Stimulated activated CD8-positive, alpha-beta memory T cell treated with anti-CD3 and anti-CD28 coated beads, Interleukin-4, amount 100 ng/mL, for 4 hours (primary cell): ENCODE measurements around the gene CPE.
"Not testable (repeated sequence)": the region's sequence is repeated elsewhere in the genome, so short reads cannot be mapped to it uniquely, and the experiment has no call there.

Experiments
- DNase-seq, 2 donors: peaks; one replicate each; pipeline ENCODE4 v3.0.0-alpha.2; 2020; ENCODE audit warnings: low read depth in 2 of 2, low spot score in 1 of 2

The CPE gene

GRCh38 chr4:165403048-165403447, 24.2 kb downstream of the CPE start:
- no peak for DNase-seq

GRCh38 chr4:165403637-165404036, 24.8 kb downstream of the CPE start:
- DNase-seq, result no peak

- DNase-seq, result no peak
These were observed 25.3 kb downstream of the CPE start for GRCh38 chr4:165404080-165404479.

- DNase-seq, result no peak
These were observed 25.9 kb downstream of the CPE start for GRCh38 chr4:165404696-165405095.

GRCh38 chr4:165410214-165410613, 31.4 kb downstream of the CPE start:
- DNase-seq, result no peak

GRCh38 chr4:165415910-165416309, 37.1 kb downstream of the CPE start:
- DNase-seq, result no peak

GRCh38 chr4:165418073-165418472, 39.3 kb downstream of the CPE start:
- DNase-seq, result no peak

- DNase-seq, result no peak
These were observed 46.8 kb downstream of the CPE start for GRCh38 chr4:165425629-165426028.

- no peak for DNase-seq
These were observed 47.5 kb downstream of the CPE start for GRCh38 chr4:165426331-165426730.

GRCh38 chr4:165426823-165427222, 48.0 kb downstream of the CPE start:
- DNase-seq, result no peak

- DNase-seq, result no peak
These were observed 50.1 kb downstream of the CPE start for GRCh38 chr4:165428957-165429356.

- no peak for DNase-seq
These were observed 54.7 kb downstream of the CPE start for GRCh38 chr4:165433529-165433928.

- no peak for DNase-seq
These were observed 58.9 kb downstream of the CPE start for GRCh38 chr4:165437691-165438090.

GRCh38 chr4:165439344-165439743, 60.5 kb downstream of the CPE start:
- DNase-seq, result no peak

GRCh38 chr4:165439981-165440380, 61.2 kb downstream of the CPE start:
- no peak for DNase-seq

- no peak for DNase-seq
These were observed 61.8 kb downstream of the CPE start for GRCh38 chr4:165440415-165441158.

GRCh38 chr4:165443276-165443675, 64.5 kb downstream of the CPE start:
- no peak for DNase-seq

GRCh38 chr4:165448700-165449099, 69.9 kb downstream of the CPE start:
- no peak for DNase-seq

GRCh38 chr4:165449333-165449732, 70.5 kb downstream of the CPE start:
- DNase-seq, result no peak

- DNase-seq, result no peak
These were observed 72.1 kb downstream of the CPE start for GRCh38 chr4:165450871-165451270.

- DNase-seq, result not testable (repeated sequence)
These were observed 74.3 kb downstream of the CPE start for GRCh38 chr4:165453140-165453539.

- no peak for DNase-seq
These were observed 75.6 kb downstream of the CPE start for GRCh38 chr4:165454426-165454825.

- DNase-seq, result no peak
These were observed 79.0 kb downstream of the CPE start for GRCh38 chr4:165457793-165458192.
